K562 (cell line): ENCODE measurements around the gene CEP72. TPM values are rescaled to one million over a fixed set of nuclear protein-coding genes. Genes with fewer than 3 reads are reported as not detected.
A peak's percentile ranks its signal among the peaks of the same experiment; 100 is the strongest.

ENCODE experiments used
- CBFB ChIP-seq: sonication (generic); formaldehyde crosslinking; IDR thresholded peaks from 2 replicates; pipeline ENCODE4 v1.4.0; 2020; ENCODE audit warnings: mild to moderate bottlenecking, missing genetic modification reagents
- EZH2 ChIP-seq: IDR thresholded peaks from 2 replicates; pipeline ENCODE4 v1.6.1; 2012; ENCODE audit warnings: low read depth, mild to moderate bottlenecking, inconsistent platforms, low read length, borderline replicate concordance
- FOXP1 ChIP-seq: sonication (generic); formaldehyde crosslinking; IDR thresholded peaks from 2 replicates; pipeline ENCODE4 v1.8.0; 2022; ENCODE audit warnings: mild to moderate bottlenecking, missing genetic modification reagents
- HMGN3 ChIP-seq: IDR thresholded peaks from 2 replicates; pipeline ENCODE4 v1.6.1; 2011; ENCODE audit warnings: borderline replicate concordance, low read depth, mild to moderate bottlenecking, mixed read lengths, low read length; ENCODE audit not compliant: insufficient read length; ENCODE audit errors: extremely low read depth
- KDM4B ChIP-seq, 2 experiments: fragments of 450-650 bp in 1 of 2; sonication (generic) in 1 of 2; IDR thresholded peaks; 2 replicates each; pipeline ENCODE4 v1.6.1; 2016 to 2017; ENCODE audit warnings: borderline replicate concordance in 2 of 2, antibody characterized with exemption in 1 of 2, low read depth in 1 of 2, mild to moderate bottlenecking in 1 of 2
- KLF16 ChIP-seq: IDR thresholded peaks from 2 replicates; pipeline ENCODE4 v1.6.1; 2016; ENCODE audit warnings: antibody characterized with exemption
- MBD2 ChIP-seq: sonication (generic); IDR thresholded peaks from 2 replicates; pipeline ENCODE4 v1.6.1; 2016; ENCODE audit warnings: low read depth, borderline replicate concordance
- NCOA4 ChIP-seq: fragments of 450-650 bp; IDR thresholded peaks from 2 replicates; pipeline ENCODE4 v1.6.1; 2018; ENCODE audit warnings: mild to moderate bottlenecking; ENCODE audit not compliant: partially characterized antibody
- NEUROD1 ChIP-seq: fragments of 150-350 bp; IDR thresholded peaks from 2 replicates; pipeline ENCODE4 v1.6.1; 2014; ENCODE audit warnings: borderline replicate concordance, low read length, low read depth; ENCODE audit not compliant: partially characterized antibody
- STAT5B ChIP-seq: fragments of 250-450 bp; sonication (Bioruptor Pico); IDR thresholded peaks from 2 replicates; pipeline ENCODE4 v1.8.0; 2021; ENCODE audit warnings: mild to moderate bottlenecking, inconsistent platforms
- TEAD4 ChIP-seq, 2 experiments: sonication (generic) in 1 of 2; formaldehyde crosslinking in 1 of 2; IDR thresholded peaks; 2 replicates each; pipeline versions ENCODE4 v1.6.1 to v1.8.0; 2012 to 2022; ENCODE audit warnings: borderline replicate concordance in 1 of 2, inconsistent platforms in 1 of 2, low read length in 1 of 2, mild to moderate bottlenecking in 1 of 2, missing genetic modification reagents in 1 of 2
- TGIF2 ChIP-seq: sonication (generic); formaldehyde crosslinking; IDR thresholded peaks from 2 replicates; pipeline ENCODE4 v1.8.1; 2022; ENCODE audit warnings: mild to moderate bottlenecking, missing genetic modification reagents, moderate library complexity
- ZBTB7A ChIP-seq: IDR thresholded peaks from 2 replicates; pipeline ENCODE4 v1.6.1; 2011; ENCODE audit warnings: low read depth, mild to moderate bottlenecking, low read length, moderate library complexity, borderline replicate concordance; ENCODE audit not compliant: control insufficient read depth
- ZBTB8A ChIP-seq: fragments of 450-650 bp; IDR thresholded peaks from 2 replicates; pipeline ENCODE4 v1.6.1; 2018; ENCODE audit warnings: mild to moderate bottlenecking, moderate library complexity; ENCODE audit not compliant: partially characterized antibody
- ZNF561 ChIP-seq: fragments of 450-650 bp; formaldehyde crosslinking; conservative IDR thresholded peaks from 2 replicates; pipeline ENCODE4 v1.4.0; 2020; ENCODE audit warnings: mild to moderate bottlenecking, moderate library complexity
- ZNF780A ChIP-seq: fragments of 250-450 bp; sonication (Bioruptor Pico); IDR thresholded peaks from 2 replicates; pipeline ENCODE4 v1.5.0; 2021; ENCODE audit warnings: mild to moderate bottlenecking
- polyA plus RNA-seq, 8 experiments: library from polyadenylated mRNA; depleted of rRNA in 4 of 8; stranded (reverse) in 5 of 8; unstranded in 3 of 8; fragments of >200 nt; fragmentation: Nextera tagmentation in 2 of 8; fragmentation: Illumina TruSeq in 1 of 8; extraction: Ambion mirVana in 2 of 8; extraction: Trizol in 1 of 8; gene quantifications; 2 replicates each; pipeline versions ENCODE4 v1.2.1 to v1.2.3, GENCODE V29; 2011 to 2014; ENCODE audit warnings: inconsistent platforms in 1 of 8, missing spikeins in 1 of 8
- total RNA-seq, 7 experiments: library from RNA; depleted of rRNA in 6 of 7; stranded (reverse); fragments of >200 nt in 6 of 7; fragmentation: Illumina TruSeq in 2 of 7; extraction: Trizol in 2 of 7; gene quantifications; 2 replicates each; pipeline versions ENCODE4 v1.2.1 to v1.2.3, GENCODE V29; 2011 to 2021; ENCODE audit warnings: low replicate concordance in 1 of 7
- TF ChIP-seq, protein P1 (sequence below): fragments of 150-350 bp; IDR thresholded peaks from 2 replicates; pipeline ENCODE4 v1.6.1; 2014; ENCODE audit warnings: low read depth, mild to moderate bottlenecking, low read length, borderline replicate concordance
- TF ChIP-seq, protein P2 (sequence below), 2 experiments: fragments of 450-650 bp; conservative IDR thresholded peaks; 2 replicates each; pipeline ENCODE4 v1.6.1; 2017; ENCODE audit warnings: mild to moderate bottlenecking in 2 of 2, moderate library complexity in 2 of 2
- TF ChIP-seq, protein P3 (sequence below): sonication (generic); formaldehyde crosslinking; IDR thresholded peaks from 2 replicates; pipeline ENCODE4 v1.8.0; 2022; ENCODE audit warnings: mild to moderate bottlenecking, missing genetic modification reagents
- TF ChIP-seq, protein P4 (sequence below): fragments of 250-450 bp; sonication (Bioruptor Pico); IDR thresholded peaks from 2 replicates; pipeline ENCODE4 v1.9.0; 2021; ENCODE audit warnings: mild to moderate bottlenecking

The CEP72 gene
- total and polyA plus RNA-seq, 9 of the 15 experiments (the other 6 are each of a cell fraction or from before 2014, with no cell fraction given): 0.89 to 38.1 (median 14.2) TPM

DNA sequence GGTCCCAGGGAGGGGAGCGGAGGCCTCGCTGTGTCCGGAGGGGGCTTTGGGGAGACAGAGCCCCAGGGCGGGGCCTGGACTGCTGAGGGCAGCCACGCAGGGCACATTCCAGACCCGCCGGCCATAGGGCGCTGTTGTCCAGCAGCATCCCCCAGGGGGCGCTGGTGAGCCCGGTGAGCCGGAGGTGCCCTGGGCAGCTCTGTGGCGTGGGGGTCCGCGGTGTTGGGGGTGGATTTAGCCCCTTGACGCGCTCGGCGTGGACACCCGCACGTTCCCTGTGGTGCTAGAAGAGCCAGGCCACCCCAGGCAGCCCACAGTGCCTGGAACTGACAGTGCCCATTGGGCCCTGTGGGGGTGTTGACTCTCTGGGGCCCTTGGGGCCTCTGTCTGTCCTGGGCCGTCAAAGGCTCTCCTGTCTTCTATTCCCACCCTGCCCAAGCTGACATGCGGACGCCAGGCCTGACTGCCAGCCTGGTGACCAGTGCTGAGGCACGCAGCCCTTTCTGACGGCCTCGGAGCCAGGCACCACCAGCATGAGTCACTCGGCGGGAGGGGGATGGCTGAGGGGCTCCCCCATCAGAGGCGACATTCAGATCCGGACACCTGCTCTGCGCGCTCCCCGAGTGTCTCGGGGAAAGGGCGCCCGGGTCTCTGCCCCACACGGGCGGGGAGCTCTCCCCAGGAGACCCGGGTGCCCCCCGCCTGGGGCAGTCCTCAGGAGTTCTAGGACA is 57.1 kb downstream of the CEP72 start (continued):
- TF ChIP-seq, protein P1, sequence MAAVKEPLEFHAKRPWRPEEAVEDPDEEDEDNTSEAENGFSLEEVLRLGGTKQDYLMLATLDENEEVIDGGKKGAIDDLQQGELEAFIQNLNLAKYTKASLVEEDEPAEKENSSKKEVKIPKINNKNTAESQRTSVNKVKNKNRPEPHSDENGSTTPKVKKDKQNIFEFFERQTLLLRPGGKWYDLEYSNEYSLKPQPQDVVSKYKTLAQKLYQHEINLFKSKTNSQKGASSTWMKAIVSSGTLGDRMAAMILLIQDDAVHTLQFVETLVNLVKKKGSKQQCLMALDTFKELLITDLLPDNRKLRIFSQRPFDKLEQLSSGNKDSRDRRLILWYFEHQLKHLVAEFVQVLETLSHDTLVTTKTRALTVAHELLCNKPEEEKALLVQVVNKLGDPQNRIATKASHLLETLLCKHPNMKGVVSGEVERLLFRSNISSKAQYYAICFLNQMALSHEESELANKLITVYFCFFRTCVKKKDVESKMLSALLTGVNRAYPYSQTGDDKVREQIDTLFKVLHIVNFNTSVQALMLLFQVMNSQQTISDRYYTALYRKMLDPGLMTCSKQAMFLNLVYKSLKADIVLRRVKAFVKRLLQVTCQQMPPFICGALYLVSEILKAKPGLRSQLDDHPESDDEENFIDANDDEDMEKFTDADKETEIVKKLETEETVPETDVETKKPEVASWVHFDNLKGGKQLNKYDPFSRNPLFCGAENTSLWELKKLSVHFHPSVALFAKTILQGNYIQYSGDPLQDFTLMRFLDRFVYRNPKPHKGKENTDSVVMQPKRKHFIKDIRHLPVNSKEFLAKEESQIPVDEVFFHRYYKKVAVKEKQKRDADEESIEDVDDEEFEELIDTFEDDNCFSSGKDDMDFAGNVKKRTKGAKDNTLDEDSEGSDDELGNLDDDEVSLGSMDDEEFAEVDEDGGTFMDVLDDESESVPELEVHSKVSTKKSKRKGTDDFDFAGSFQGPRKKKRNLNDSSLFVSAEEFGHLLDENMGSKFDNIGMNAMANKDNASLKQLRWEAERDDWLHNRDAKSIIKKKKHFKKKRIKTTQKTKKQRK: no peak
- TF ChIP-seq TGIF2 (CRISPR knock-in tag) (no peak), HMGN3 (peak; percentile 59), KDM4B (IDR thresholded peaks at IDR 0.05; ENCODE audit: borderline replicate concordance in 2 of 2, low read depth in 1 of 2) (no peak), ZNF561 (CRISPR knock-in tag) (no peak), NCOA4 (no peak), MBD2 (no peak), ZBTB8A (no peak), ZBTB7A (0 out of 2 replicates have a peak, but pooled peaks have one; percentile 49), STAT5B (no peak), KLF16 (peak; percentile 46; the same call in 1 of the 2 replicates), ZNF780A (no peak), NEUROD1 (no peak), TEAD4 (IDR thresholded peaks at IDR 0.05; ENCODE audit: low read length) (peak; percentile 43), TEAD4 (CRISPR knock-in tag; IDR thresholded peaks at IDR 0.05; ENCODE audit: borderline replicate concordance) (no peak), FOXP1 (CRISPR knock-in tag) (no peak), EZH2 (no peak), CBFB (CRISPR knock-in tag) (no peak)
- TF ChIP-seq, protein P2, sequence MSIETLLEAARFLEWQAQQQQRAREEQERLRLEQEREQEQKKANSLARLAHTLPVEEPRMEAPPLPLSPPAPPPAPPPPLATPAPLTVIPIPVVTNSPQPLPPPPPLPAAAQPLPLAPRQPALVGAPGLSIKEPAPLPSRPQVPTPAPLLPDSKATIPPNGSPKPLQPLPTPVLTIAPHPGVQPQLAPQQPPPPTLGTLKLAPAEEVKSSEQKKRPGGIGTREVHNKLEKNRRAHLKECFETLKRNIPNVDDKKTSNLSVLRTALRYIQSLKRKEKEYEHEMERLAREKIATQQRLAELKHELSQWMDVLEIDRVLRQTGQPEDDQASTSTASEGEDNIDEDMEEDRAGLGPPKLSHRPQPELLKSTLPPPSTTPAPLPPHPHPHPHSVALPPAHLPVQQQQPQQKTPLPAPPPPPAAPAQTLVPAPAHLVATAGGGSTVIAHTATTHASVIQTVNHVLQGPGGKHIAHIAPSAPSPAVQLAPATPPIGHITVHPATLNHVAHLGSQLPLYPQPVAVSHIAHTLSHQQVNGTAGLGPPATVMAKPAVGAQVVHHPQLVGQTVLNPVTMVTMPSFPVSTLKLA (conservative IDR thresholded peaks at IDR 0.05): no peak
- TF ChIP-seq, protein P3, sequence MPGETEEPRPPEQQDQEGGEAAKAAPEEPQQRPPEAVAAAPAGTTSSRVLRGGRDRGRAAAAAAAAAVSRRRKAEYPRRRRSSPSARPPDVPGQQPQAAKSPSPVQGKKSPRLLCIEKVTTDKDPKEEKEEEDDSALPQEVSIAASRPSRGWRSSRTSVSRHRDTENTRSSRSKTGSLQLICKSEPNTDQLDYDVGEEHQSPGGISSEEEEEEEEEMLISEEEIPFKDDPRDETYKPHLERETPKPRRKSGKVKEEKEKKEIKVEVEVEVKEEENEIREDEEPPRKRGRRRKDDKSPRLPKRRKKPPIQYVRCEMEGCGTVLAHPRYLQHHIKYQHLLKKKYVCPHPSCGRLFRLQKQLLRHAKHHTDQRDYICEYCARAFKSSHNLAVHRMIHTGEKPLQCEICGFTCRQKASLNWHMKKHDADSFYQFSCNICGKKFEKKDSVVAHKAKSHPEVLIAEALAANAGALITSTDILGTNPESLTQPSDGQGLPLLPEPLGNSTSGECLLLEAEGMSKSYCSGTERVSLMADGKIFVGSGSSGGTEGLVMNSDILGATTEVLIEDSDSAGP (CRISPR knock-in tag): no peak
- TF ChIP-seq, protein P4, sequence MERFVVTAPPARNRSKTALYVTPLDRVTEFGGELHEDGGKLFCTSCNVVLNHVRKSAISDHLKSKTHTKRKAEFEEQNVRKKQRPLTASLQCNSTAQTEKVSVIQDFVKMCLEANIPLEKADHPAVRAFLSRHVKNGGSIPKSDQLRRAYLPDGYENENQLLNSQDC (CRISPR knock-in tag): no peak
